GM12878 (cell line): ENCODE results near the gene KRTAP10-7. TPM values are rescaled to one million over a fixed set of nuclear protein-coding genes. Genes with fewer than 3 reads are reported as not detected.

Experiments
- ATAC-seq: fragments of 200-7000 bp; cut with Tn5 transposase; 3 replicates; pipeline ENCODE4 v1.9.1; 2020; ENCODE audit warnings: mild to moderate bottlenecking, moderate library complexity
- BruUV-seq: library from RNA; stranded (reverse); fragments of 400-500 nt; replicated peaks from 2 replicates; lab custom pipeline; 2021; lab: Mats Ljungman, UMichigan
- CTCF ChIA-PET: fragments of 300-600 bp; sonication (Branson Sonifier 250); formaldehyde crosslinking; extraction: SDS; loops from one replicate; lab custom pipeline; 2021; ENCODE audit warnings: inconsistent platforms; lab: Yijun Ruan, JAX
- POLR2A ChIA-PET: fragments of 350-600 bp; formaldehyde crosslinking; extraction: SDS; loops from one replicate; lab custom pipeline; 2021; ENCODE audit warnings: inconsistent platforms; lab: Charles Lee
- RAD21 ChIA-PET: fragments of 300-600 bp; sonication (Branson Sonifier 250); formaldehyde crosslinking; loops from one replicate; lab custom pipeline; 2023; ENCODE audit warnings: antibody characterized with exemption; ENCODE audit not compliant: unreplicated experiment; lab: Charles Lee
- SMC1A ChIA-PET: fragments of 300-600 bp; sonication (Branson Sonifier 250); formaldehyde crosslinking; loops from one replicate; lab custom pipeline; 2023; ENCODE audit not compliant: unreplicated experiment, uncharacterized antibody; lab: Charles Lee
- DNase-seq: peaks from one replicate; pipeline ENCODE4 v3.0.0-alpha.2; 2011; ENCODE audit warnings: low read depth, low spot score
- FAIRE-seq: peaks from 3 replicates; lab custom pipeline; 2011; peaks lifted over from hg19 to GRCh38; lab: Jason Lieb, UNC
- H2AFZ ChIP-seq: 2 replicates; pipeline ENCODE4 v1.6.0; 2011; ENCODE audit warnings: low read depth, low read length, control low read depth; ENCODE audit not compliant: control insufficient read depth
- H3K27ac ChIP-seq: 2 replicates; pipeline ENCODE4 v1.5.1; 2011; ENCODE audit warnings: control low read depth; ENCODE audit not compliant: control insufficient read depth, insufficient read depth
- H3K27me3 ChIP-seq, 2 experiments: replicated peaks in 1 of 2; 2 replicates each; pipeline versions ENCODE4 v1.6.0 to v1.6.1; 2011; ENCODE audit warnings: low read length in 1 of 2; ENCODE audit not compliant: control insufficient read depth in 2 of 2, insufficient read depth in 2 of 2
- H3K36me3 ChIP-seq, 2 experiments: 2 replicates each; pipeline ENCODE4 v1.5.1; 2011; ENCODE audit warnings: low read length in 1 of 2; ENCODE audit not compliant: control insufficient read depth in 2 of 2, insufficient read depth in 2 of 2
- H3K4me1 ChIP-seq: 2 replicates; pipeline ENCODE4 v1.6.1; 2011; ENCODE audit warnings: mild to moderate bottlenecking, low read length, moderate library complexity, mixed read lengths; ENCODE audit not compliant: control insufficient read depth, insufficient read depth
- H3K4me2 ChIP-seq: 2 replicates; pipeline ENCODE4 v1.6.0; 2011; ENCODE audit warnings: control low read depth; ENCODE audit not compliant: control insufficient read depth, insufficient read depth
- H3K4me3 ChIP-seq: fragments of 200-600 bp; sonication (generic); 2 replicates; pipeline ENCODE4 v1.5.1; 2016
- H3K79me2 ChIP-seq: 2 replicates; pipeline ENCODE4 v1.6.0; 2011; ENCODE audit warnings: low read length; ENCODE audit not compliant: control insufficient read depth, insufficient read depth
- H3K9ac ChIP-seq: 2 replicates; pipeline ENCODE4 v1.8.0; 2011; ENCODE audit warnings: low read length, control low read depth, mixed read lengths; ENCODE audit not compliant: control insufficient read depth, insufficient read depth
- H3K9me3 ChIP-seq: replicated peaks from 3 replicates; pipeline ENCODE4 v1.5.1; 2011; ENCODE audit warnings: mild to moderate bottlenecking, low read length; ENCODE audit not compliant: control insufficient read depth, insufficient read depth
- H4K20me1 ChIP-seq: 2 replicates; pipeline ENCODE4 v1.6.0; 2011; ENCODE audit not compliant: control insufficient read depth, insufficient read depth
- ATF2 ChIP-seq: IDR thresholded peaks from 2 replicates; pipeline ENCODE4 v1.6.1; 2012; ENCODE audit warnings: low read length, inconsistent platforms
- E4F1 ChIP-seq: fragments of 450-650 bp; IDR thresholded peaks from 2 replicates; pipeline ENCODE4 v1.6.1; 2018; ENCODE audit warnings: borderline replicate concordance, mild to moderate bottlenecking; ENCODE audit not compliant: partially characterized antibody
- PRDM15 ChIP-seq: fragments of 450-650 bp; formaldehyde crosslinking; IDR thresholded peaks from 2 replicates; pipeline ENCODE4 v1.4.0; 2020; ENCODE audit warnings: mild to moderate bottlenecking, moderate library complexity
- WGBS: methylation state at CpG from one replicate; pipeline ENCODE4 v1.1.6; 2016; ENCODE audit warnings: low lambda C conversion rate; ENCODE audit not compliant: insufficient replicate concordance, insufficient coverage; ENCODE audit errors: missing lambda C conversion rate; 5-methylcytosine and 5-hydroxymethylcytosine counted together
- in situ Hi-C: fragments of 300-500 bp; cut with MboI; formaldehyde crosslinking; loops from 9 replicates; pipeline ENCODE4 v1.14.3; 2018; ENCODE audit warnings: mixed read lengths
- intact Hi-C: fragments of 100-400 bp; cut with micrococcal nuclease; formaldehyde crosslinking; loops from one replicate; pipeline ENCODE4 v1.14.2; 2022; ENCODE audit not compliant: unreplicated experiment
- polyA plus RNA-seq, 11 experiments: library from polyadenylated mRNA; depleted of rRNA in 4 of 11; unstranded in 6 of 11; stranded (reverse) in 5 of 11; fragments of >200 nt; fragmentation: Nextera tagmentation in 4 of 11; fragmentation: Illumina TruSeq in 1 of 11; extraction: Ambion mirVana in 4 of 11; extraction: Trizol in 1 of 11; gene quantifications; 1 replicate in 1 of 11; 2 replicates in 10 of 11; pipeline versions ENCODE4 v1.2.1 to v1.2.3, GENCODE V29; 2011 to 2016; ENCODE audit warnings: inconsistent platforms in 2 of 11, missing spikeins in 2 of 11, low read depth in 1 of 11
- total RNA-seq, 4 experiments: library from RNA; depleted of rRNA in 3 of 4; stranded (reverse); fragments of >200 nt in 3 of 4; fragmentation: Illumina TruSeq in 1 of 4; extraction: Trizol in 1 of 4; gene quantifications; 2 replicates each; pipeline versions ENCODE4 v1.2.1 to v1.2.3, GENCODE V29; 2013 to 2021

Gene KRTAP10-7
- total and polyA plus RNA-seq, 10 of the 15 experiments (the other 5 are each of a cell fraction or from before 2014, with no cell fraction given): not detected

GRCh38 chr21:44594406-44594916, 5.9 kb upstream of the KRTAP10-7 start:
- CTCF ChIA-PET: no interaction called here
- BruUV-seq: no TSS peak
- no peak overlapping the region for H3K9ac ChIP-seq

More at GRCh38 chr21:44594406-44594916, 5.9 kb upstream of the KRTAP10-7 start:
- Histone ChIP-seq H3K79me2 (no peaks in the 10 kb centered on the region), H3K9me3 (no peaks in the 10 kb centered on the region; the same call in 2 of the 3 replicates), H4K20me1 (no peaks in the 10 kb centered on the region), H3K4me1 (no peaks in the 10 kb centered on the region), H3K36me3 (no peaks in the 10 kb centered on the region)
- intact Hi-C loops: no loop called here
- SMC1A ChIA-PET: no interaction called here
- ATAC-seq (no peak), DNase-seq (no peak)
- TF ChIP-seq PRDM15 (CRISPR knock-in tag) (no peak), E4F1 (no peak), ATF2 (no peak)
- TF ChIP-seq, all 136 proteins: peak for 0
- Histone ChIP-seq H3K4me2 (no peak overlapping the region), H3K4me3 (no peak overlapping the region), H2AFZ (no peak overlapping the region), H3K27me3 (no peaks in the 10 kb centered on the region), H3K27ac (no peak overlapping the region)
- ChIA-PET RAD21 (interaction anchor here (0.6 kb wide), 1 partner anchor 338 kb away, joined by 3 read pairs; no protein-coding TSS in a partner anchor), POLR2A (no interaction called here)
- no peak for FAIRE-seq
- WGBS: 19% methylated on average over 10 of the region's 12 CpGs
- in situ Hi-C loops: no loop called here
